IMR-90 (cell line): Measurements from ENCODE around the gene PRR33.

ENCODE experiments used
- BHLHE40 ChIP-seq: fragments of 150-350 bp; IDR thresholded peaks from 2 replicates; pipeline ENCODE4 v1.6.1; 2016; ENCODE audit warnings: mild to moderate bottlenecking, low read depth, low read length
- CEBPB ChIP-seq: IDR thresholded peaks from 2 replicates; pipeline ENCODE4 v1.6.1; 2012; ENCODE audit warnings: low read depth, low read length, improper control_type of control experiment
- FOS ChIP-seq: fragments of 150-350 bp; IDR thresholded peaks from 2 replicates; pipeline ENCODE4 v1.6.1; 2016; ENCODE audit warnings: low read depth, low read length
- MAZ ChIP-seq: IDR thresholded peaks from 2 replicates; pipeline ENCODE4 v1.6.1; 2012; ENCODE audit warnings: low read depth, mild to moderate bottlenecking, low read length, improper control_type of control experiment, moderate library complexity, borderline replicate concordance
- POLR2A ChIP-seq: IDR thresholded peaks from 2 replicates; pipeline ENCODE4 v1.6.1; 2012; ENCODE audit warnings: mild to moderate bottlenecking, low read depth, low read length
- RAD21 ChIP-seq: IDR thresholded peaks from 2 replicates; pipeline ENCODE4 v1.6.1; 2012; ENCODE audit warnings: low read length, improper control_type of control experiment
- RFX5 ChIP-seq: IDR thresholded peaks from 2 replicates; pipeline ENCODE4 v1.8.0; 2012; ENCODE audit warnings: low read depth, mild to moderate bottlenecking, low read length, moderate library complexity
- TF ChIP-seq, protein P1 (sequence below): conservative IDR thresholded peaks from 2 replicates; pipeline ENCODE4 v1.5.1; 2012; ENCODE audit warnings: mild to moderate bottlenecking, low read depth, low read length, improper control_type of control experiment
- TF ChIP-seq, protein P2 (sequence below): fragments of 150-350 bp; IDR thresholded peaks from 2 replicates; pipeline ENCODE4 v1.6.1; 2017; ENCODE audit warnings: mild to moderate bottlenecking, antibody characterized with exemption, low read length, low read depth

DNA sequence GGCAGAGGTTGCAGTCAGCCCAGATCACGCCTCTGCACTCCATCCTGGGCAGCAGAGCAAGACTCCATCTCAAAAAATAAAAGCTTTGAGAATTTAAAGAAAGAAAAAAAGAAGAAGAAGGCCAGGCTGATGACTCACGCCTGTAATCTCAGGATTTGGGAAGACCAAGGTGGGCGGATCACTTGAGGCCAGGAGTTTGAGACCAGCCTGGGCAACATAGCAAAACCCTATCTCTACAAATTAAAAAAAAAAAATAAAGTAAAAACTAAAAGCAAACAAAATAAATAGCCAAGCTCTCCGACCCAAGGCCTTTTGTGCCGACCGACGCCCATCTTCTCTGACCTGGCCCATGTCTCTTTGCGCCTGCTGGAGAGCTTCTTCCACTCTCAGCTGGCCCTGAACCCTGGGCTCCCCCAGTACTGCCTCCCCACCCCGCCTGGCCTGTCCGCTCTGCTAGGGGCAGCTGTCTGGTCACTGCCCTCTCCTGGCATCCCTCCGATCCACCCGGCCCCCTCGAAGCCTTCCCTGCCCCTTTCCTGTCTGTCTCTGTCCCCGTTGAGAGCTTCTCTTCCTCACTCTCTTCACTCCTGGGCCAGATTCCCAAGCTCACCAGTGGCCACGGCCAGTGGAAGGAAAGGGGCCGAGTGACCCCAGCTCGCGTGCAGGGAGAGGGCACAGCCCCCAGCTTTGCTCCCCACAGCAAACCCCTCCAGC lies 43.6 kb downstream of the PRR33 start:
- TF ChIP-seq, protein P1, sequence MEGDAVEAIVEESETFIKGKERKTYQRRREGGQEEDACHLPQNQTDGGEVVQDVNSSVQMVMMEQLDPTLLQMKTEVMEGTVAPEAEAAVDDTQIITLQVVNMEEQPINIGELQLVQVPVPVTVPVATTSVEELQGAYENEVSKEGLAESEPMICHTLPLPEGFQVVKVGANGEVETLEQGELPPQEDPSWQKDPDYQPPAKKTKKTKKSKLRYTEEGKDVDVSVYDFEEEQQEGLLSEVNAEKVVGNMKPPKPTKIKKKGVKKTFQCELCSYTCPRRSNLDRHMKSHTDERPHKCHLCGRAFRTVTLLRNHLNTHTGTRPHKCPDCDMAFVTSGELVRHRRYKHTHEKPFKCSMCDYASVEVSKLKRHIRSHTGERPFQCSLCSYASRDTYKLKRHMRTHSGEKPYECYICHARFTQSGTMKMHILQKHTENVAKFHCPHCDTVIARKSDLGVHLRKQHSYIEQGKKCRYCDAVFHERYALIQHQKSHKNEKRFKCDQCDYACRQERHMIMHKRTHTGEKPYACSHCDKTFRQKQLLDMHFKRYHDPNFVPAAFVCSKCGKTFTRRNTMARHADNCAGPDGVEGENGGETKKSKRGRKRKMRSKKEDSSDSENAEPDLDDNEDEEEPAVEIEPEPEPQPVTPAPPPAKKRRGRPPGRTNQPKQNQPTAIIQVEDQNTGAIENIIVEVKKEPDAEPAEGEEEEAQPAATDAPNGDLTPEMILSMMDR: no peak
- TF ChIP-seq FOS (no peak), POLR2A (no peak), CEBPB (no peak), MAZ (no peak), RFX5 (no peak), BHLHE40 (no peak), RAD21 (no peak)
- TF ChIP-seq, protein P2, sequence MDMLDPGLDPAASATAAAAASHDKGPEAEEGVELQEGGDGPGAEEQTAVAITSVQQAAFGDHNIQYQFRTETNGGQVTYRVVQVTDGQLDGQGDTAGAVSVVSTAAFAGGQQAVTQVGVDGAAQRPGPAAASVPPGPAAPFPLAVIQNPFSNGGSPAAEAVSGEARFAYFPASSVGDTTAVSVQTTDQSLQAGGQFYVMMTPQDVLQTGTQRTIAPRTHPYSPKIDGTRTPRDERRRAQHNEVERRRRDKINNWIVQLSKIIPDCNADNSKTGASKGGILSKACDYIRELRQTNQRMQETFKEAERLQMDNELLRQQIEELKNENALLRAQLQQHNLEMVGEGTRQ: no peak
